T-helper 2 cell treated with Interferon-gamma antibody and Interleukin-4, amounts not matched to agents 5 μg/mL and 100 μg/mL, for 36 hours (primary cell): ENCODE data around the gene LRRIQ4.
A peak's percentile ranks its signal among the peaks of the same experiment; 100 is the strongest.

ENCODE experiments used
- DNase-seq: peaks from one replicate; pipeline ENCODE4 v3.0.0; 2021; ENCODE audit warnings: low spot score
- H3K27ac Mint-ChIP-seq: one replicate; pipeline ENCODE4 v1.8.0; 2021; ENCODE audit warnings: mild to moderate bottlenecking, mixed read lengths
- H3K27me3 Mint-ChIP-seq: one replicate; pipeline ENCODE4 v1.8.0; 2021; ENCODE audit warnings: low read depth, mixed read lengths
- H3K36me3 Mint-ChIP-seq: one replicate; pipeline ENCODE4 v1.8.0; 2021; ENCODE audit warnings: low read depth, mixed read lengths
- H3K4me1 Mint-ChIP-seq: one replicate; pipeline ENCODE4 v1.8.0; 2021; ENCODE audit warnings: low read depth, mixed read lengths
- H3K4me3 Mint-ChIP-seq: one replicate; pipeline ENCODE4 v1.8.0; 2022; ENCODE audit warnings: mild to moderate bottlenecking, moderate library complexity, mixed read lengths
- H3K9me3 Mint-ChIP-seq: one replicate; pipeline ENCODE4 v1.8.0; 2021; ENCODE audit warnings: mixed read lengths

Gene LRRIQ4

GRCh38 chr3:169812332-169813235 is at the start of gene LRRIQ4, which contains the start of gene LRRC34:
Gene LRRIQ4, plus strand, starts transcription at chr3:169812870. Its CDS starts 9,052 bp downstream, at chr3:169821922.
Gene LRRC34, minus strand, starts transcription at chr3:169812904. Its CDS starts 356 bp downstream, at chr3:169812548.
- peaks cover 12% of the 10 kb centered on the region for H3K36me3 Mint-ChIP-seq
- peaks cover 18% of the 10 kb centered on the region for H3K27me3 Mint-ChIP-seq
- H3K27ac Mint-ChIP-seq = peak within 1 kb of the TSS; percentile 82
- peaks cover 33% of the 10 kb centered on the region for H3K4me1 Mint-ChIP-seq
- peak within 1 kb of the TSS; percentile 85 for H3K4me3 Mint-ChIP-seq
- peak; percentile 79 for DNase-seq
- H3K9me3 Mint-ChIP-seq = peaks cover 28% of the 10 kb centered on the region

DNA sequence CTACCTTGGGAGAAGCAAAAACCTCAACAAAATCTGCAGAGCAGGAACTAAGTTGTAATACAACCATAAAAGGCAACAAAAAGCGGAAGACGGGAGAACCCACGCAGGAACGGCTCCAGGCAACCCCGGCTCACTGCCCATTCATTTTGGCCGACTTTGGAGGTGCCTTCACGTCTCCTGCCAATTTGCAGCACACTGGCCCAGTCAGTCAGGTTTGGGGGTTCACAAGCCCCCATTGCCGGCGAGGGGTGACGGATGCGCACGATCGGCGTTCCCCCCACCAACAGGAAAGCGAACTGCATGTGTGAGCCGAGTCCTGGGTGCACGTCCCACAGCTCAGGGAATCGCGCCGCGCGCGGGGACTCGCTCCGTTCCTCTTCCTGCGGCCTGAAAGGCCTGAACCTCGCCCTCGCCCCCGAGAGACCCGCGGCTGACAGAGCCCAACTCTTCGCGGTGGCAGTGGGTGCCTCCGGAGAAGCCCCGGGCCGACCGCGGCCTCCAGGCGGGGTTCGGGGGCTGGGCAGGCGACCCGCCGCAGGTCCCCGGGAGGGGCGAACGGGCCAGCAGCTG is 48.3 kb upstream of the LRRIQ4 start:
- peak overlapping the region; percentile 93 for H3K4me3 Mint-ChIP-seq
- H3K36me3 Mint-ChIP-seq = peaks cover 7% of the 10 kb centered on the region
- peak overlapping the region; percentile 96 for H3K27ac Mint-ChIP-seq
- no peaks in the 10 kb centered on the region for H3K27me3 Mint-ChIP-seq
- peak; percentile 64 for DNase-seq
- no peaks in the 10 kb centered on the region for H3K9me3 Mint-ChIP-seq
- peaks cover 25% of the 10 kb centered on the region for H3K4me1 Mint-ChIP-seq

DNA sequence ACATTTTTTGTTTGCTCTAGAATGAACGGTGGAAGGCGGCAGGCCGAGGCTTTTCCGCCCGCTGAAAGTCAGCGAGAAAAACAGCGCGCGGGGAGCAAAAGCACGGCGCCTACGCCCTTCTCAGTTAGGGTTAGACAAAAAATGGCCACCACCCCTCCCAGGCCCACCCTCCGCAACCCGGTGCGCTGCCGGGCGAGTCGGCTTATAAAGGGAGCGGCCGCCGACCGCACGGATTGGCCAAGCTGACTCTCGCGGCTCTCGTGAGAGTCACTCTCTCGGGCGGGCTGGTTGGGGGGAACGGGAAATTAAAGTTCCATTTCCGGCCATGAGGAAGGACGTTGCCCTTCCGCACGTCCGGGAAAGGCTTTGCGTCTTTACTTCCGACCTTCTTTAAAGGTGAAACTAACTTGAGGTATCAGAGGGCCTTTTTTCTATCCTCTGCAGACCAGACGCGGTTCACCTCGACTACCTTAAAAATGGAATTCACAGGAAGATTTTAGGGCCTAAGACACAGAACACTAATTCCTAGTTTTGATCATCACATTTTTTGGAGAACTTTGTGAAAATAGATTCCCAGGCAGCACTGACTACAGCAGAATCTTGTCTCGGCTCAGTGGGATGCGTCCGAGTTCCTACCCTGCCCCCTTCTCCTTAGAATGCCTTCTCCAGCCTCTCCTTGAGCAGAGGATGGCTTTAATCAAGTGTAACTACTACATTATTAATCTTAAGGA is 47.6 kb upstream of the LRRIQ4 start, which contains the start of gene TERC:
Gene TERC, minus strand, starts transcription at position 179 of the 731 bp plus-strand sequence.
- peak; percentile 87 for DNase-seq
- peak within 1 kb of the TSS; percentile 93 for H3K4me3 Mint-ChIP-seq
- H3K4me1 Mint-ChIP-seq = peaks cover 23% of the 10 kb centered on the region
- peaks cover 7% of the 10 kb centered on the region for H3K36me3 Mint-ChIP-seq
- H3K27me3 Mint-ChIP-seq = no peaks in the 10 kb centered on the region
- peak within 1 kb of the TSS; percentile 96 for H3K27ac Mint-ChIP-seq
- H3K9me3 Mint-ChIP-seq = no peaks in the 10 kb centered on the region

DNA sequence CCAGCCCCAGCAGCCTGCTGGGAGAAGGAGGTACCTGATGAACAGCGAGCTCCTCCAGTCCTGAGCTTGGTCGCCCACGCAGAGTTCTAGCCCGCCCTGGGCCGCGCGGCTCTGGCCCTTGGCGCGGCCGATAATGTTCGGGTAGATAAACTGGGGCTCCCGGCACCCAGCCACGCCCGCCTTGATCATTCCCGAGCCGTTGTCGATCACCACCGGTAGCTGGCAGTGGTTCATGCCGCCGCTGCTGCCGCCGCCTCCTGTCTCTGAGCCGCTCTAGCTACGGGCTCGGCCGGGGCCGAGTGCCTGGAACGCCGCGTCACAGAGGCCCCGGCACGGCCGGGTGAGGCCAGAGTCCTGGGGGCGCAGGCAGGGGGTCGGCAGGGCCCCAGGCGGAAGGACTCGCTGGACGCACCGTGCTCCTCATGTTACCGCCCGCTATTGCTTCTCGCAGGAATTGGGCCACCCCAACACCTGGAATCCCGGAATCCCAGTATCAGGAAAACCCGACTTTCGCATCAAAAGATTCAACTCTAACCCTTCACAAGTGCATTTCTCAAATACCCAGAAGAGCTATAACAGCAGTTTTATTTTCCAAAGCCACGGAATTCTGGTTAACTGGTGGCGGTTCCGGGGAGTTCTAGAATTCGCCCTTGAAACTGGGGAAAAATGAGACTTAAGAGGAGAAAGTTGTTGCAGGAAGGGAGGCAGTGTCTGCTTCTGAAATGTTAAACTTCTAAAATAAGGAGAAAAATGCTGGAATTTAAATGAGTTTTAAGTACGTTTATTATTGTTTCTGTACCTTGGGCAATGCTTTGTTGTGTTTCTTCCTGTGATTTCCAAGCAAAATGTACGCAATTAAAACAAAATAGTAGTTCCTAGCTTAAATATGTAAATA is 43.1 kb upstream of the LRRIQ4 start, which contains the start of gene ACTRT3:
Gene ACTRT3, minus strand, starts transcription at position 275 of the 895 bp plus-strand sequence. Its CDS starts 41 bp downstream, at position 234.
- Mint-ChIP-seq H3K36me3 (peaks cover 12% of the 10 kb centered on the region), H3K4me3 (peak within 1 kb of the TSS; percentile 88), H3K9me3 (no peaks in the 10 kb centered on the region), H3K27me3 (no peaks in the 10 kb centered on the region), H3K27ac (peak within 1 kb of the TSS; percentile 81), H3K4me1 (peaks cover 23% of the 10 kb centered on the region)
- DNase-seq = peak; percentile 67

GRCh38 chr3:169771497-169772304 is 41.0 kb upstream of the LRRIQ4 start:
- peak; percentile 64 for DNase-seq
- no peaks in the 10 kb centered on the region for H3K9me3 Mint-ChIP-seq
- peak overlapping the region; percentile 96 for H3K4me3 Mint-ChIP-seq
- peaks cover 32% of the 10 kb centered on the region for H3K4me1 Mint-ChIP-seq
- H3K36me3 Mint-ChIP-seq = peaks cover 24% of the 10 kb centered on the region
- H3K27me3 Mint-ChIP-seq = no peaks in the 10 kb centered on the region
- peak overlapping the region; percentile 100 for H3K27ac Mint-ChIP-seq

- Mint-ChIP-seq H3K4me1 (peaks cover 35% of the 10 kb centered on the region), H3K36me3 (peaks cover 30% of the 10 kb centered on the region)
- no peak for DNase-seq
Observed at GRCh38 chr3:169772305-169772896, 40.3 kb upstream of the LRRIQ4 start.

DNA sequence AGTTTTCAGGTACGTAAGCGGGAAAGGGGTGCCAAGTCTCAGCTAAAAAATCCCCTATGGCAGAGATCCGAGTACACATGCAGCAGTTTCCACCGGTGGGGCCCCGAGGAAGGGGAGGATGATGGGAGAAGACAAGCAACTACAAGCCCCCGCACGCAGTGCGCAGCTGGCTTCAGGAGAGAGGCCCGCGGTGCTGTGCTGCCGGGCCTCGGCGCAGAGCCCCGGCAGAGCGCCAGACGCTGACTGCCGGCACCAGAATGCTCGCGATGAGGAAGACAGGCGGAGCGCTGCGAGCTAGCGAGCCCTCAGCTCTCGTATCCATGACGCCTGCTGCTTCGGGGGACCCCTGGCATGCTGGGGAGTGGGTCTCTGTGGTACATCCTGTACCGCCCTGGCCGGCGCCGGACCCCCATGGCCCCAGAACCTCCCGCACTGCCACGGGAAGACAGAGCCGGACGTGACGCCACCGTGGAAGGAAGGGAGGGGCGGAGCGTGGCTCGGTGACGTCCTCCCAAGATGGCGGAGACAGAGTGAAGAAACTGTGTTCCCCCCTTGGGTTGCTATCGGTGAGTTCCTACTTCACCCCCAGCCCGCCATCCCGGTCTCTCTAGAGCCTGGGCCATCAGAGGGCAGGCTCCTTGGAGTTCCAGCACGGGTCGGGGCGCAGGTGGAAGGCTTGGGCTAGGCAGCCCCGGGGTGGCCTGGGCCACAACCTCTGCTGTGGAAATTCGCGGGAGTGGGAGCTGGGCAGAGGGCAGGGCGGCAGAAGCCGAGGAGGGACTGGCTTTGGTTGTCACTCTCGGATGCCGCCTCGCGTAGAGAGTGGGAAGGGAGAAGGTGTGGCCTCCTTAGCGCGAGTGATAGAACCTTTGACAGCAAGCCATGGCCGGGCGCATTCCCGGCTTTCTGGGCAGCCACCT is 39.5 kb upstream of the LRRIQ4 start, which contains the start of gene MYNN:
Gene MYNN, plus strand, starts transcription at position 500 of the 920 bp plus-strand sequence. CDS start 900 bp downstream, outside the sequence.
- Mint-ChIP-seq H3K4me3 (peak within 1 kb of the TSS; percentile 96), H3K27ac (peak within 1 kb of the TSS; percentile 100), H3K27me3 (no peaks in the 10 kb centered on the region), H3K9me3 (no peaks in the 10 kb centered on the region), H3K4me1 (peaks cover 38% of the 10 kb centered on the region), H3K36me3 (peaks cover 36% of the 10 kb centered on the region)
- peak; percentile 92 for DNase-seq

More at GRCh38 chr3:169772305-169772896, 40.3 kb upstream of the LRRIQ4 start:
- Mint-ChIP-seq H3K4me3 (peak overlapping the region; percentile 96), H3K9me3 (no peaks in the 10 kb centered on the region), H3K27ac (peak overlapping the region; percentile 100), H3K27me3 (no peaks in the 10 kb centered on the region)

DNA sequence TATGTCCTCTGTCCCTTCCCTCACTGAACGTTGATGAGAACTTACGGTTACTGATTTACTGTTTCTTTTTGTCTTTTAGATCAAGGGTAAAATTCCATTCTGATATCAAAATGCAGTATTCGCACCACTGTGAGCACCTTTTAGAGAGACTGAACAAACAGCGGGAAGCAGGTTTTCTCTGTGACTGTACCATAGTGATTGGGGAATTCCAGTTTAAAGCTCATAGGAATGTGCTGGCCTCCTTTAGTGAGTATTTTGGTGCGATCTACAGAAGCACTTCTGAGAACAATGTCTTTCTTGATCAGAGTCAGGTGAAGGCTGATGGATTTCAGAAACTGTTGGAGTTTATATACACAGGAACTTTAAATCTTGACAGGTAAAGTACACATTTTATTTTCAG is 38.5 kb upstream of the LRRIQ4 start:
- Mint-ChIP-seq H3K4me3 (peak overlapping the region; percentile 96), H3K27me3 (no peaks in the 10 kb centered on the region), H3K36me3 (peaks cover 42% of the 10 kb centered on the region), H3K27ac (peak overlapping the region; percentile 100), H3K4me1 (peaks cover 43% of the 10 kb centered on the region), H3K9me3 (no peaks in the 10 kb centered on the region)
- no peak for DNase-seq

GRCh38 chr3:169777822-169778221 is 34.8 kb upstream of the LRRIQ4 start:
- Mint-ChIP-seq H3K27ac (no peak overlapping the region), H3K27me3 (no peaks in the 10 kb centered on the region), H3K4me3 (no peak overlapping the region)

DNA sequence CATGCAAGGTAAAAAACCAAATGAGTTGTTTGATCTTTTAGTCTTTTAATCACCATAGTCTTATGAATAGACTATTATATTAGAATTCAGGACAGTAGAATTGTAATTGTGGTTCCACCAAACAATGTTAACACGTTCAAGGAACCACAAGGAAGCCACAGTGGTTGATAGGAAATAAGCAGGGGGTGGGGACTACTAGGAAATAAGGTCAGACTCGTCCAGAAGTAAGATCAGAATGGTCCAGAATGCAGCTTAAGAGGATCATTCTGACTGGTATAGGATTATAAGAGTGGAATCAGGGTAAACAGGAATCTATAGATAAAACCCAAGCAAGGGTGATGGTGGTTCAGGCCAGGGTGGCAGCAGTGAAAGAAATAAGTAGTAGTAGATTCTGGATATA is 31.9 kb upstream of the LRRIQ4 start:
- Mint-ChIP-seq H3K27ac (peak overlapping the region; percentile 67), H3K36me3 (peaks cover 54% of the 10 kb centered on the region), H3K9me3 (no peaks in the 10 kb centered on the region), H3K27me3 (no peaks in the 10 kb centered on the region), H3K4me1 (peaks cover 43% of the 10 kb centered on the region), H3K4me3 (peak overlapping the region; percentile 75)
- no peak for DNase-seq

More at GRCh38 chr3:169777822-169778221, 34.8 kb upstream of the LRRIQ4 start:
- H3K36me3 Mint-ChIP-seq = peaks cover 67% of the 10 kb centered on the region
- DNase-seq = no peak
- H3K4me1 Mint-ChIP-seq = peaks cover 56% of the 10 kb centered on the region
- no peaks in the 10 kb centered on the region for H3K9me3 Mint-ChIP-seq

GRCh38 chr3:169781209-169781855 is 31.3 kb upstream of the LRRIQ4 start:
- Mint-ChIP-seq H3K27me3 (no peaks in the 10 kb centered on the region), H3K9me3 (no peaks in the 10 kb centered on the region), H3K4me3 (peak overlapping the region; percentile 75), H3K27ac (peak overlapping the region; percentile 67), H3K4me1 (peaks cover 39% of the 10 kb centered on the region), H3K36me3 (peaks cover 55% of the 10 kb centered on the region)
- DNase-seq = no peak
